GM12878 (cell line): Measurements from ENCODE around the gene CAMTA1. TPM values are rescaled to one million over a fixed set of nuclear protein-coding genes. Genes with fewer than 3 reads are reported as not detected.

Source experiments
- ATAC-seq: fragments of 200-7000 bp; cut with Tn5 transposase; 3 replicates; pipeline ENCODE4 v1.9.1; 2020; ENCODE audit warnings: mild to moderate bottlenecking, moderate library complexity
- BruUV-seq: library from RNA; stranded (reverse); fragments of 400-500 nt; replicated peaks from 2 replicates; lab custom pipeline; 2021; lab: Mats Ljungman, UMichigan
- CTCF ChIA-PET: fragments of 300-600 bp; sonication (Branson Sonifier 250); formaldehyde crosslinking; extraction: SDS; loops from one replicate; lab custom pipeline; 2021; ENCODE audit warnings: inconsistent platforms; lab: Yijun Ruan, JAX
- POLR2A ChIA-PET: fragments of 350-600 bp; formaldehyde crosslinking; extraction: SDS; loops from one replicate; lab custom pipeline; 2021; ENCODE audit warnings: inconsistent platforms; lab: Charles Lee
- RAD21 ChIA-PET: fragments of 300-600 bp; sonication (Branson Sonifier 250); formaldehyde crosslinking; loops from one replicate; lab custom pipeline; 2023; ENCODE audit warnings: antibody characterized with exemption; ENCODE audit not compliant: unreplicated experiment; lab: Charles Lee
- SMC1A ChIA-PET: fragments of 300-600 bp; sonication (Branson Sonifier 250); formaldehyde crosslinking; loops from one replicate; lab custom pipeline; 2023; ENCODE audit not compliant: unreplicated experiment, uncharacterized antibody; lab: Charles Lee
- DNase-seq: peaks from one replicate; pipeline ENCODE4 v3.0.0-alpha.2; 2011; ENCODE audit warnings: low read depth, low spot score
- FAIRE-seq: peaks from 3 replicates; lab custom pipeline; 2011; peaks lifted over from hg19 to GRCh38; lab: Jason Lieb, UNC
- H2AFZ ChIP-seq: 2 replicates; pipeline ENCODE4 v1.6.0; 2011; ENCODE audit warnings: low read depth, low read length, control low read depth; ENCODE audit not compliant: control insufficient read depth
- H3K27ac ChIP-seq: 2 replicates; pipeline ENCODE4 v1.5.1; 2011; ENCODE audit warnings: control low read depth; ENCODE audit not compliant: control insufficient read depth, insufficient read depth
- H3K27me3 ChIP-seq, 2 experiments: replicated peaks in 1 of 2; 2 replicates each; pipeline versions ENCODE4 v1.6.0 to v1.6.1; 2011; ENCODE audit warnings: low read length in 1 of 2; ENCODE audit not compliant: control insufficient read depth in 2 of 2, insufficient read depth in 2 of 2
- H3K36me3 ChIP-seq, 2 experiments: 2 replicates each; pipeline ENCODE4 v1.5.1; 2011; ENCODE audit warnings: low read length in 1 of 2; ENCODE audit not compliant: control insufficient read depth in 2 of 2, insufficient read depth in 2 of 2
- H3K4me1 ChIP-seq: 2 replicates; pipeline ENCODE4 v1.6.1; 2011; ENCODE audit warnings: mild to moderate bottlenecking, low read length, moderate library complexity, mixed read lengths; ENCODE audit not compliant: control insufficient read depth, insufficient read depth
- H3K4me2 ChIP-seq: 2 replicates; pipeline ENCODE4 v1.6.0; 2011; ENCODE audit warnings: control low read depth; ENCODE audit not compliant: control insufficient read depth, insufficient read depth
- H3K4me3 ChIP-seq: fragments of 200-600 bp; sonication (generic); 2 replicates; pipeline ENCODE4 v1.5.1; 2016
- H3K79me2 ChIP-seq: 2 replicates; pipeline ENCODE4 v1.6.0; 2011; ENCODE audit warnings: low read length; ENCODE audit not compliant: control insufficient read depth, insufficient read depth
- H3K9ac ChIP-seq: 2 replicates; pipeline ENCODE4 v1.8.0; 2011; ENCODE audit warnings: low read length, control low read depth, mixed read lengths; ENCODE audit not compliant: control insufficient read depth, insufficient read depth
- H3K9me3 ChIP-seq: replicated peaks from 3 replicates; pipeline ENCODE4 v1.5.1; 2011; ENCODE audit warnings: mild to moderate bottlenecking, low read length; ENCODE audit not compliant: control insufficient read depth, insufficient read depth
- H4K20me1 ChIP-seq: 2 replicates; pipeline ENCODE4 v1.6.0; 2011; ENCODE audit not compliant: control insufficient read depth, insufficient read depth
- CEBPZ ChIP-seq: fragments of 150-350 bp; IDR thresholded peaks from 2 replicates; pipeline ENCODE4 v1.6.1; 2016; ENCODE audit warnings: low read depth, low read length
- RBBP5 ChIP-seq: fragments of 200-600 bp; sonication (generic); conservative IDR thresholded peaks from 2 replicates; pipeline ENCODE4 v1.6.1; 2016
- SKIL ChIP-seq: fragments of 450-650 bp; IDR thresholded peaks from 2 replicates; pipeline ENCODE4 v1.6.1; 2017; ENCODE audit warnings: mild to moderate bottlenecking, low read depth, inconsistent platforms; ENCODE audit not compliant: poor library complexity, severe bottlenecking
- SMAD5 ChIP-seq: IDR thresholded peaks from 2 replicates; pipeline ENCODE4 v1.6.1; 2016; ENCODE audit warnings: antibody characterized with exemption, low read depth
- ZBTB33 ChIP-seq: fragments of 450-650 bp; IDR thresholded peaks from 2 replicates; pipeline ENCODE4 v1.6.1; 2017; ENCODE audit warnings: mild to moderate bottlenecking
- ZNF207 ChIP-seq: fragments of 450-650 bp; IDR thresholded peaks from 2 replicates; pipeline ENCODE4 v1.6.1; 2014; ENCODE audit warnings: antibody characterized with exemption, mild to moderate bottlenecking, borderline replicate concordance
- WGBS: methylation state at CpG from one replicate; pipeline ENCODE4 v1.1.6; 2016; ENCODE audit warnings: low lambda C conversion rate; ENCODE audit not compliant: insufficient replicate concordance, insufficient coverage; ENCODE audit errors: missing lambda C conversion rate; 5-methylcytosine and 5-hydroxymethylcytosine counted together
- in situ Hi-C: fragments of 300-500 bp; cut with MboI; formaldehyde crosslinking; loops from 9 replicates; pipeline ENCODE4 v1.14.3; 2018; ENCODE audit warnings: mixed read lengths
- intact Hi-C: fragments of 100-400 bp; cut with micrococcal nuclease; formaldehyde crosslinking; loops from one replicate; pipeline ENCODE4 v1.14.2; 2022; ENCODE audit not compliant: unreplicated experiment
- polyA plus RNA-seq, 11 experiments: library from polyadenylated mRNA; depleted of rRNA in 4 of 11; unstranded in 6 of 11; stranded (reverse) in 5 of 11; fragments of >200 nt; fragmentation: Nextera tagmentation in 4 of 11; fragmentation: Illumina TruSeq in 1 of 11; extraction: Ambion mirVana in 4 of 11; extraction: Trizol in 1 of 11; gene quantifications; 1 replicate in 1 of 11; 2 replicates in 10 of 11; pipeline versions ENCODE4 v1.2.1 to v1.2.3, GENCODE V29; 2011 to 2016; ENCODE audit warnings: inconsistent platforms in 2 of 11, missing spikeins in 2 of 11, low read depth in 1 of 11
- total RNA-seq, 4 experiments: library from RNA; depleted of rRNA in 3 of 4; stranded (reverse); fragments of >200 nt in 3 of 4; fragmentation: Illumina TruSeq in 1 of 4; extraction: Trizol in 1 of 4; gene quantifications; 2 replicates each; pipeline versions ENCODE4 v1.2.1 to v1.2.3, GENCODE V29; 2013 to 2021
- TF ChIP-seq, protein P1 (sequence below): IDR thresholded peaks from 2 replicates; pipeline ENCODE4 v1.6.1; 2011; ENCODE audit warnings: borderline replicate concordance, low read depth, mild to moderate bottlenecking, moderate library complexity, low read length; ENCODE audit not compliant: insufficient read depth, poor library complexity, severe bottlenecking

The CAMTA1 gene
- total and polyA plus RNA-seq, 10 of the 15 experiments (the other 5 are each of a cell fraction or from before 2014, with no cell fraction given), result 37.7 to 148 (median 76.4) TPM

DNA sequence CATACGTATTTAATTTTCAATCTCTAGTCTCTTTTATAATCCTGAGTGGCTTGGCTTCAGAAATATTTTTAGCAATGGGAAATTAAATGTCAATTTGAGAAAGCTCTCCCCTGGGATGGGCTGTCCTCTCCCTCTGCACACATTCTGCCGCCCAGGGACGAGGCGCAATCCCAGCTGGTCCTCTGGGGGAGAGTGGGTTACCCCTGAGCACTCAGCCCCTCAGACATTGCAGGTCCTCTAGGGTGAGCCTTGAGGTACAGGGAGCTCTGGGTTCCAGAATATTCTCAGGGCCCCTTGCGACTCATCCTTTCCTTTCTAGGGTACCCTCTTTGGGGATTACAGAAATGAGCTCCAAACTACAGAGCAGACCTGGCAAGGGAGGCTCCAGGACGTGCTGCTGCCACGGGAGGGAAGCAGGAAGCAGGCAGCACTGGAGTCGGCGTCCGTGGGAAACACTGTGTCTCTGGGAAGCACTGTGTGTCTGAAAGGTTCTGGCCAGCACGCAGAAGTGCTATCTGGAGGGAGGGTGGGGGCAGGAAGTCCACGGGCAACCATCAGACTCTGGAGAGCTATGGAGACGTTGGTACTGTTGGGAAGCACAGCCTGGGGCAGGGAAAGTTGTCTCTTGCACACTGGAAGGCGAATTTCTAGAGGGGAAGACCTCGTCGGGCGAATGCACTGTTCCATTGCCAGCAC lies 642.5 kb downstream of the CAMTA1 start:
- BruUV-seq, result no TSS peak
- no peak for DNase-seq
- no peaks in the 10 kb centered on the region for H3K27me3 ChIP-seq
- in situ Hi-C loops, result no loop called here
- 33% methylated on average over 17 of the region's 17 CpGs for WGBS
- no peaks in the 10 kb centered on the region for H3K4me1 ChIP-seq
- no peak for ATAC-seq
- ChIA-PET CTCF (no interaction called here), RAD21 (no interaction called here)
- H3K36me3 ChIP-seq, result no peaks in the 10 kb centered on the region
- no peak for TF ChIP-seq ZNF207
- no peak for TF ChIP-seq ZBTB33
- no peak for TF ChIP-seq SMAD5
- TF ChIP-seq RBBP5, result no peak
- no peak for TF ChIP-seq CEBPZ
- TF ChIP-seq, protein P1, sequence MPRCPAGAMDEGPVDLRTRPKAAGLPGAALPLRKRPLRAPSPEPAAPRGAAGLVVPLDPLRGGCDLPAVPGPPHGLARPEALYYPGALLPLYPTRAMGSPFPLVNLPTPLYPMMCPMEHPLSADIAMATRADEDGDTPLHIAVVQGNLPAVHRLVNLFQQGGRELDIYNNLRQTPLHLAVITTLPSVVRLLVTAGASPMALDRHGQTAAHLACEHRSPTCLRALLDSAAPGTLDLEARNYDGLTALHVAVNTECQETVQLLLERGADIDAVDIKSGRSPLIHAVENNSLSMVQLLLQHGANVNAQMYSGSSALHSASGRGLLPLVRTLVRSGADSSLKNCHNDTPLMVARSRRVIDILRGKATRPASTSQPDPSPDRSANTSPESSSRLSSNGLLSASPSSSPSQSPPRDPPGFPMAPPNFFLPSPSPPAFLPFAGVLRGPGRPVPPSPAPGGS, result no peak
- TF ChIP-seq SKIL, result no peak
- TF ChIP-seq, all 136 proteins: peak for 0
- Histone ChIP-seq H3K9me3 (no peaks in the 10 kb centered on the region), H3K27ac (no peak overlapping the region), H2AFZ (no peak overlapping the region), H3K79me2 (no peaks in the 10 kb centered on the region), H4K20me1 (no peaks in the 10 kb centered on the region), H3K4me3 (no peak overlapping the region), H3K9ac (no peak overlapping the region), H3K4me2 (no peak overlapping the region)
- SMC1A ChIA-PET, result interaction anchor here (0.5 kb wide), 1 partner anchor 328 kb away, joined by 3 read pairs; no protein-coding TSS in a partner anchor
- intact Hi-C loops, result no loop called here
- FAIRE-seq, result no peak
- POLR2A ChIA-PET, result no interaction called here
